HFFc6 (cell line): ENCODE measurements around the gene ACAD8. TPM values are rescaled to one million over a fixed set of nuclear protein-coding genes. Genes with fewer than 3 reads are reported as not detected.

Experiments used
- DNase-seq: peaks from one replicate; pipeline ENCODE4 v3.0.0-alpha.2; 2018
- H3K27ac Mint-ChIP-seq: 2 replicates; pipeline ENCODE4 v1.8.0; 2020; ENCODE audit warnings: mild to moderate bottlenecking, mixed read lengths
- H3K27me3 Mint-ChIP-seq: 2 replicates; pipeline ENCODE4 v1.8.0; 2021; ENCODE audit warnings: mild to moderate bottlenecking, moderate library complexity, mixed read lengths; ENCODE audit not compliant: insufficient read depth
- H3K36me3 Mint-ChIP-seq: 2 replicates; pipeline ENCODE4 v1.8.0; 2021; ENCODE audit warnings: low read depth, mixed read lengths
- H3K4me1 Mint-ChIP-seq: 2 replicates; pipeline ENCODE4 v1.8.0; 2020; ENCODE audit warnings: low read depth, mixed read lengths
- H3K4me3 Mint-ChIP-seq: 2 replicates; pipeline ENCODE4 v1.8.0; 2020; ENCODE audit warnings: mild to moderate bottlenecking, moderate library complexity, mixed read lengths
- H3K9me3 Mint-ChIP-seq: 2 replicates; pipeline ENCODE4 v1.8.0; 2020; ENCODE audit warnings: mild to moderate bottlenecking, mixed read lengths
- CTCF ChIP-seq: fragments of 200-600 bp; sonication (generic); IDR thresholded peaks from 2 replicates; pipeline ENCODE4 v1.5.0; 2021; ENCODE audit warnings: antibody characterized with exemption, mild to moderate bottlenecking
- total RNA-seq, 6 experiments: library from RNA; stranded (reverse); fragmentation: NEBNext Ultra II Directional; extraction: Animal tissue kit (Norgen Biotek cat#: 25700); gene quantifications; 2 replicates in 1 of 6; 3 replicates in 5 of 6; pipeline ENCODE4 v1.2.3, GENCODE V29; 2021

Gene ACAD8
- total RNA-seq, 6 experiments from 2014 or later: 11.8 to 15.7 (median 13.8) TPM

- H3K4me3 Mint-ChIP-seq: no peak overlapping the region
- H3K4me1 Mint-ChIP-seq: no peaks in the 10 kb centered on the region
- H3K9me3 Mint-ChIP-seq: no peaks in the 10 kb centered on the region; the same call in 1 of the 2 replicates
- H3K36me3 Mint-ChIP-seq: no peaks in the 10 kb centered on the region
- no peak for DNase-seq
- peaks cover 5% of the 10 kb centered on the region for H3K27me3 Mint-ChIP-seq
- no peak for TF ChIP-seq CTCF
- no peak overlapping the region for H3K27ac Mint-ChIP-seq
Measured at GRCh38 chr11:134293119-134294113, 40.0 kb downstream of the ACAD8 start.

- H3K27ac Mint-ChIP-seq: no peak overlapping the region
- no peak overlapping the region for H3K4me3 Mint-ChIP-seq
- no peak for TF ChIP-seq CTCF
- peaks cover 5% of the 10 kb centered on the region for H3K27me3 Mint-ChIP-seq
- no peak for DNase-seq
- H3K9me3 Mint-ChIP-seq: no peaks in the 10 kb centered on the region; the same call in 1 of the 2 replicates
- no peaks in the 10 kb centered on the region for H3K36me3 Mint-ChIP-seq
- H3K4me1 Mint-ChIP-seq: no peaks in the 10 kb centered on the region
Measured at GRCh38 chr11:134294664-134295063, 41.3 kb downstream of the ACAD8 start.

- Mint-ChIP-seq H3K36me3 (no peaks in the 10 kb centered on the region), H3K27me3 (no peaks in the 10 kb centered on the region; the same call in 1 of the 2 replicates), H3K4me3 (no peak overlapping the region), H3K9me3 (peaks cover 17% of the 10 kb centered on the region), H3K27ac (no peak overlapping the region), H3K4me1 (no peaks in the 10 kb centered on the region)
- DNase-seq: no peak
- no peak for TF ChIP-seq CTCF
Measured at GRCh38 chr11:134312223-134312622, 58.9 kb downstream of the ACAD8 start.

- DNase-seq: no peak
- H3K36me3 Mint-ChIP-seq: no peaks in the 10 kb centered on the region
- no peaks in the 10 kb centered on the region; the same call in 1 of the 2 replicates for H3K27me3 Mint-ChIP-seq
- H3K27ac Mint-ChIP-seq: no peak overlapping the region
- H3K9me3 Mint-ChIP-seq: peaks cover 23% of the 10 kb centered on the region
- H3K4me1 Mint-ChIP-seq: no peaks in the 10 kb centered on the region
- TF ChIP-seq CTCF: no peak
- no peak overlapping the region for H3K4me3 Mint-ChIP-seq
Measured at GRCh38 chr11:134312807-134313206, 59.4 kb downstream of the ACAD8 start.

GRCh38 chr11:134313379-134313778, 60.0 kb downstream of the ACAD8 start:
- no peaks in the 10 kb centered on the region; the same call in 1 of the 2 replicates for H3K27me3 Mint-ChIP-seq
- no peak for DNase-seq
- H3K36me3 Mint-ChIP-seq: no peaks in the 10 kb centered on the region
- H3K9me3 Mint-ChIP-seq: peaks cover 26% of the 10 kb centered on the region
- TF ChIP-seq CTCF: no peak
- no peak overlapping the region for H3K27ac Mint-ChIP-seq
- H3K4me3 Mint-ChIP-seq: no peak overlapping the region
- H3K4me1 Mint-ChIP-seq: no peaks in the 10 kb centered on the region
